GM21381 (cell line): ENCODE results near the gene IL1A.

Source experiments
- ATAC-seq: cut with Tn5 transposase; IDR thresholded peaks from one replicate; pipeline ENCODE4 v1.9.1; 2021; ENCODE audit warnings: mild to moderate bottlenecking, moderate library complexity; ENCODE audit not compliant: unreplicated experiment

The IL1A gene

GRCh38 chr2:112764071-112765044 lies 19.9 kb downstream of the IL1A start, which contains the start of gene CKAP2L:
TSS of gene CKAP2L (minus strand) at chr2:112764609. CDS start at chr2:112764598, 11 bp downstream.
- peak; percentile 97 for ATAC-seq

GRCh38 chr2:112762276-112762675 lies 22.0 kb downstream of the IL1A start:
- no peak for ATAC-seq

DNA sequence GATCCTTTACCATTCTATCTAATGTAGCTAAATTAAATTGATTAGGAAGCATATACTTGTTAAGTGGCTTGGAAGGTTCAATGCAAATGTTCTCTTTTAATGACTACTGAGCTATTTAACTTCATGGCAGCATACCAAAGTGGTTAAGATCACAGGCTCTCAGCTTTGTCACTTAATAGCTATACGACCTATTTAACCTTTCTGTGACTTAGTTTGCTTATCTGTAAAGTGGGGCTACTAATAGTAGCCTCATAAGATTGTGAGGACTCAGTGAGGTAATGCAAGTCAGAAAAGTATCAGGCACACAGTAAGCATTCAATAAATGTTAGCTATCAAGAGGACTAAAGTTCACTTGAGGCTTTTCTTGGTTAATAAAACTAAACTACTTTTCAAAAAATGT lies 24.1 kb downstream of the IL1A start:
- no peak for ATAC-seq

GRCh38 chr2:112758711-112759110 lies 25.6 kb downstream of the IL1A start:
- ATAC-seq: no peak

DNA sequence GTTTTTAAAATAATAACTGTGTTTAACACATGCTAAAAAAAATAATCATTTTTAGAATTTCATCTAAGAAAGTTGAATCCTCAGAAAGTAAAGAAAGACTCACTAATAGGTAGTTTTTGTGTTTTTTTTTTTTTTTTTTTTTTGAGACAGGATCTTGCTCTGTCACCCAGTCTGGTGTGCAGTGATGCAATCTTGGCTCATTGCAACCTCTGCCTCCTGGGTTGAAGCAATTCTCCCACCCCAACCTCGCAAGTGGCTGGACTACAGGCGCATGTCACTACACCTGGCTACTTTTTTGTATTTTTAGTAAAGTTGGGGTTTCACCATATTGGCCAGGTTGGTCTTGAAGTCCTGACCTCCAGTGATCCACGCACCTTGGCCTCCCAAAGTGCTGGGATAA lies 27.0 kb downstream of the IL1A start:
- ATAC-seq: no peak

- no peak for ATAC-seq
Observed at GRCh38 chr2:112756207-112756606, 28.1 kb downstream of the IL1A start.

DNA sequence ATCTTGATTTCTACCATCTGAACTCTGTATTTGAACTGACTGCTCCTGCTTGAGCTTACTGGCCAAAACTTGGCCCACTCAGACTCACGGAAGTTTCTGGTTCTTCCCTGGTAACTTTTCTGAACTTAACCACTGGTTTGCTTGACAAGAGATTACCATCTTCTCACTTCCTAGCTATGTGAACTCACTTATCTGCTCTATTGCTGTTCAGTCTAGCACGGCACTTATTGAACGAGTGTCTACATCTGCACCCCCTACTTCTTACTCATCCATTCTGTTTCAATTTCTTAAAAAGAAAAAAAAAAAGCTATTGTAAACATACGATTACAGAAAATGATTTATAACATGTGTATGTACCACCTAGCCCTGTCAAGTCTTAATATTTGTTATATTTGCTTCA lies 28.8 kb downstream of the IL1A start:
- no peak for ATAC-seq

GRCh38 chr2:112754564-112754963 lies 29.7 kb downstream of the IL1A start:
- no peak for ATAC-seq

DNA sequence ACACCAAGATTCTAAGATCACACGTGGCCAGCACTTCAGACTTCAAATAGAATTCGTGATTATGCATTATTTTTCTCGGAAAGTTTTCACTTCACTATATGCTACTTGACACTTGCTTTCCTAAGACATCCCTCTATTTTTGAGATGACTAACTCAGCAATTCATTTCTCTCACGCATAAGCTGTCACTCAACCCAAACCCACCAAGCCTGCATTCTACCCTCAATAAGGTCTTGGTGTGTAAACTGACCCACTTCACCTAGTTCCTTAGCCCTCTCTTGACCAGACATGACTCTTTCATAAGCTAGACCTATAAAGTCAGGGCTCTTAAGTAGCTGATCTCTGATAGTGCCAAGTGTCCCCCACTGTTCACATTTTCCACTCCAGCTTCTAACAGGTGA lies 31.6 kb downstream of the IL1A start:
- ATAC-seq: no peak

DNA sequence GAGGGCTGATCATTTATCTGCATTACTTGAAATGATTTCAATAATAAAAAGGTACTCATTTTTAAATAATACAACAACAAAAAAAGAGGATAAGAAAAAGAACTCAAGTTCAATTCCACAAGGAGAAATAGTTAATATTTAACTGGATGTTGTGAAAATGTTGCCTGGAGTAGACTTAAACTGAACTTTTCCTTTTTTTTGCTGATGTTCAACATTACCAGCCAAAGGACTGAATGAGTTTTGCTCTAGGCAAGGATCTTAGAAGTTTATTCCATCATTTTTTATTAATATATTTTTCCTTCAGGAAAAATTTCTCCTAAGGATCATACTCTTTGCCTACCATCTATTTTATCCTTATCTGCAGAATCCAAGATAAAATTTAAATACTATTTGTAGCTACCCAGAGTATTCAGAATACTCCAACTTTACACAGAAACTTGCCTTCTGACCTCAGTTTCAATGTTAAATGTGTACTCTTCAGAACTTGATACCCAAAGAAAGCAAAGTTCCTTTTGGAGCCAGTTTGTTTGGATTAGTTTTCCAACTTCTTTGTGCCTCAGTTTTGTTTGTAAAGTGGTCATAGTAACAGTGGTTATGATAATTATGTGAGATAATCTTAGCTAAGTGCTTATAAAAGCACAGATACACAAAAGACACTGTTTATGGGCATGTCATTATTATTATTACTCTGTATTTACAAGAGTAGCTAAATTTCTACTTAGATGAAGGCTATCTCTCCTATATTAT lies 32.7 kb downstream of the IL1A start:
- no peak for ATAC-seq

- no peak for ATAC-seq
Observed at GRCh38 chr2:112750560-112750843, 33.8 kb downstream of the IL1A start.

DNA sequence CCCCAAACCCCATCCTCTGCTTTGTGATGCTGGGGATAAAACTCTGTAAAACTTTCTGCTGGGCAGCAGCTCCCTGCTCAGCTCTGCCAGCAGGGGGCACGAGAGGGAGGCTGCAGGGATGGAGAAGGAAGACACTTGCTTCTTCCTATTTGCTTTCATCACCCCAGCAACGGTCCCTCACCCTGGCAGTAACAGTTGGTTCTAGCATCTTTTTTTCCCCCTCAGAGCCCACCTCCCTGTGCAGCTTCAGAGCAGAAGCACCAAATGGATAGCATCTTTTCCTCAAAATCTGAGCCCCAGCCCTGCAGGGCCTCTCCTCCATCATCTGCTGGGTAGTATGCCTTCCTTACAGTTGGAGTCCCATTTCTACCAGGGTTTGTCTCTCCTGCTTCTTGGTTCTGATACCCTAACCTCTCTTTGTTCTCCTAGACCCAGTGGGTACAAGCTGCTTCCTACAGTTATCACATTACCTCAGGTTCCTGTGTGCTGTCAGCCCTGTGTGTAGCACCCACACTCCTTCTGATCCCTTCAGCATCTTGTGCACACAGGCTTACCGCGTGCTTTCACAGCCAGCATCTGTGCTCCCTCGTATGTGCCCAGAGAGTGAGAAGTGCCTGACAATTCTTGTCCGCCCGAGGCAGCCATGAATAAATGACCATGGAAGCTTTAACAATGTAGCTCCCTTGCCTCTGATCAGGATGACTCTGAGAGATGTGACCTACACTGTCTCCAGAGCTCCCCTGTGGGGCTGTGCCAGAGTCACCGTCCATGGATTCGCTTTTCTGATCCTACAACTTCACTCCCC lies 34.3 kb downstream of the IL1A start:
- ATAC-seq: peak; percentile 70

GRCh38 chr2:112740527-112740926 lies 43.8 kb downstream of the IL1A start:
- ATAC-seq: no peak

DNA sequence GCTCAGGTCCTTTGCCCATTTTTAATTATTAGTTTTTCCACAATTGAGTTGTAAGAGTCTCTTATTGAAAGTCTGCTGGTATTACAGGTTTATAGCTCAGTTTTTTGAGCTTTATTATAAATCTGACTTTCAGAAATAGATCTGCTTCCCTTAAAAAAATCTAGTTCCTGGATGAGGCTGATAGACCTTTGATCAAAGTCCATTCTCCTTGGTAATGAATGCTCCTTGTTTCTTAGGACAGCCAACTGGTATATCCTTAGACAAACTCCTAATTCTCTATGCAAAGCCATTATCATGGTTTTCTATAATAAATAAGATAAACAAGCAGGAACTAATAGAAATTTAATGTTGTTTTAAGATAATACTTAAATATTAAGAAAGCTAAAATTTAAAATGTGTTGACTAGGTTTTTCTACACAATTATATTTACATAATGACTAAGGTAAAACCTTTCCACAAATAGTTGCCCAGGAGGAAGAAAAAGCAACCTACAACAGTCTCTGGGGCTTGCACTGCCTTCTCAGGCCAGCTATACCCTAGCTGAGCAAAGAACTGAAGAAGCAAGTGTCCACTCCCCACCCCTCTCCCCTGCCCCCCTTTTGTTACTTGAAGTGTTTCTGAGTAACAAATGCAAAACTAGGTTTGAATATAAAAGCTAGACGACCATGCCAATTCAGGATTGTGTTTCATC lies 46.6 kb downstream of the IL1A start:
- no peak for ATAC-seq

GRCh38 chr2:112733871-112734270 lies 50.4 kb downstream of the IL1A start:
- no peak for ATAC-seq

DNA sequence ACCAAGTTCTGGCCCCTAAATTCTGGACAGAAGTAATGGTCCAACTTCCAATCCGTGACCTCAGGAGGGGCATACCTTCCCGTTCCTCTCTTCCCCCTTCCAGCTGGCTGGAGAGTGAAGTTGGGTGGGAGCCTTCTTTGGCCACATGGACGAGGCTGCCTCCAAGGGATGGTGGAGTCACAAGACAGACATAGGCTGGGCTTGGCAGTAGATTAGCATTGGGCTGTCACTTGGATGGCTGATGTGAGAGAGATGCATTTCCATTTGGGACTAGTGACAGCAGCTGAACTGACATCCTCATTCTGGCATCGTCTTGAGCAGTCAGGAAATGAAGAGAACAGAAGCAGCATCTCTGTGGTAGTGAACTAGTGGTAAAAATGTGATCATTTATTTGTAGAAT lies 50.8 kb downstream of the IL1A start:
- ATAC-seq: no peak

DNA sequence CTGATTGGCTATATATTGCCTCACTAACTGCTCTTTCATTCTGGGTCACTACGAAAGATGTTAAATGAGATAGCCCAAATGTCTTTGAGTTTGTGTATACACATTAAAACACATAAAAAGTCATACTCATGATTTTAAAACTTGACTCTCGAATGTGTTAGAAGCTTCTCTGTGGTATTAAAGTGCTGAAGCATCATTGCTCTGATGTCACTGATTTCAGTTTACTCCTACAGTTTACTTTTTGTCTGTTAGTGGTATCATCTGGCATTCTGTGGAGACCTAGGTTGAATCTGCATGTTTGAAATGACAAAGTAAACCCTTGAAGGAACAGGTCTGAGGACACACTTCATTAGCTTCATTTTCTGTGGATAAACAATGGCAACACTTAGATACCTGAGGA lies 52.8 kb downstream of the IL1A start:
- no peak for ATAC-seq

DNA sequence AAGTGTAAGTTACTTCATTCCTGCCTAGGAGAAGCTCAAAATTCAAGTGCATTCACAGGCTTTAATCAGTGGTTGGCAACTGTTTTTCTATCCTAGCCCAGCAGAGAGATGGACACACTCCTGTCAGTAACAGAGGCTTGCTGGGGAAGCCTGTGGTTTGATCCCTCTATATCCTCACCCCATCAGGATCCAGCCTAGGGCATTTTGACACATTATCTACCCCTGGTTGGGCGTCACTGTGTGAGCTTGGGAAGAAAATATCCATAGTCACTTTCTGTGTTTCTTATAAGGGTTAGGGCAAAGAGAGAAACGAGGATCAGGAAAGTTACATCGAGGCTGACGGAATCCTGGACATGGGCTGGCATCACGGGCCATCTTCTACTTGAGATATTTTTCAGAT lies 53.5 kb downstream of the IL1A start:
- ATAC-seq: no peak

- ATAC-seq: no peak
Observed at GRCh38 chr2:112730216-112730615, 54.1 kb downstream of the IL1A start.

GRCh38 chr2:112728378-112729175 lies 55.7 kb downstream of the IL1A start:
- ATAC-seq: no peak
